ENCODE results near the gene MAST2. TPM values are rescaled to one million over a fixed set of nuclear protein-coding genes. Genes with fewer than 3 reads are reported as not detected.

Gene MAST2
- total and polyA plus RNA-seq, 11 donors, result 56.8 to 123 (median 79.7) TPM

- H3K27ac ChIP-seq, result no peak overlapping the region
- no peaks in the 10 kb centered on the region for H3K27me3 ChIP-seq
- 86 to 94% (median 90%) methylated on average over 3 of the region's 3 CpGs for WGBS, 4 donors
- H3K9me3 ChIP-seq, result peaks cover 0 to 27% (median 3%) of the 10 kb centered on the region in 12 donors
- intact Hi-C loops (cut with DNase I), result no loop called here
- no peak overlapping the region for H3K4me3 ChIP-seq
- no peaks in the 10 kb centered on the region for H3K4me1 ChIP-seq
- TF ChIP-seq CTCF (IDR thresholded peaks at IDR 0.05) (no peak), POLR2A (IDR thresholded peaks at IDR 0.05) (no peak)
- DNase-seq, result no peak
- peaks cover 0 to 16% (median 7%) of the 10 kb centered on the region in 9 donors for H3K36me3 ChIP-seq
- no peak for ATAC-seq
These were observed 17.4 kb downstream of the MAST2 start for GRCh38 chr1:45820788-45821187.

GRCh38 chr1:45822644-45823043 lies 19.2 kb downstream of the MAST2 start:
- TF ChIP-seq POLR2A (IDR thresholded peaks at IDR 0.05), result no peak
- no peak for TF ChIP-seq CTCF (IDR thresholded peaks at IDR 0.05)
- WGBS, 4 donors, result 68 to 91% (median 83%) methylated on average over 1 of the region's 1 CpG
- H3K4me3 ChIP-seq, result no peak overlapping the region
- no peaks in the 10 kb centered on the region for H3K4me1 ChIP-seq
- intact Hi-C loops (cut with DNase I), result no loop called here
- H3K36me3 ChIP-seq, result peaks cover 0 to 28% (median 7%) of the 10 kb centered on the region in 9 donors
- DNase-seq, result no peak
- ATAC-seq, result no peak
- peaks cover 0 to 27% (median 3%) of the 10 kb centered on the region in 12 donors for H3K9me3 ChIP-seq
- H3K27ac ChIP-seq, result no peak overlapping the region
- no peaks in the 10 kb centered on the region for H3K27me3 ChIP-seq

GRCh38 chr1:45824607-45825006 lies 21.2 kb downstream of the MAST2 start:
- peaks cover 0 to 31% (median 7%) of the 10 kb centered on the region in 9 donors for H3K36me3 ChIP-seq
- no peak for DNase-seq
- H3K4me3 ChIP-seq, result no peak overlapping the region
- H3K27me3 ChIP-seq, result no peaks in the 10 kb centered on the region
- 94 to 98% (median 98%) methylated on average over 2 of the region's 2 CpGs for WGBS, 4 donors
- peaks cover 0 to 20% (median 0%) of the 10 kb centered on the region in 12 donors for H3K9me3 ChIP-seq
- TF ChIP-seq POLR2A (IDR thresholded peaks at IDR 0.05) (no peak), CTCF (IDR thresholded peaks at IDR 0.05) (no peak)
- intact Hi-C loops (cut with DNase I), result no loop called here
- no peak for ATAC-seq
- H3K27ac ChIP-seq, result no peak overlapping the region
- no peaks in the 10 kb centered on the region for H3K4me1 ChIP-seq

GRCh38 chr1:45827256-45827655 lies 23.8 kb downstream of the MAST2 start:
- H3K27me3 ChIP-seq, result no peaks in the 10 kb centered on the region
- H3K36me3 ChIP-seq, result peaks cover 0 to 52% (median 19%) of the 10 kb centered on the region in 9 donors
- H3K9me3 ChIP-seq, result no peaks in the 10 kb centered on the region
- TF ChIP-seq CTCF (IDR thresholded peaks at IDR 0.05) (no peak), POLR2A (IDR thresholded peaks at IDR 0.05) (no peak)
- no peaks in the 10 kb centered on the region for H3K4me1 ChIP-seq
- intact Hi-C loops (cut with DNase I), result no loop called here
- no peak overlapping the region for H3K27ac ChIP-seq
- 94 to 98% (median 97%) methylated on average over 2 of the region's 2 CpGs for WGBS, 4 donors
- no peak for DNase-seq
- H3K4me3 ChIP-seq, result no peak overlapping the region
- ATAC-seq, result no peak

Measured in heart left ventricle (tissue), 16 donors.